HG03175 (cell line): ENCODE measurements around the gene ZNF598.
"Not testable (repeated sequence)": the region's sequence is repeated elsewhere in the genome, so short reads cannot be mapped to it uniquely, and the experiment has no call there.

Experiments
- ATAC-seq: cut with Tn5 transposase; IDR thresholded peaks from one replicate; pipeline ENCODE4 v1.9.1; 2021; ENCODE audit warnings: mild to moderate bottlenecking, moderate library complexity; ENCODE audit not compliant: unreplicated experiment

ZNF598 gene

GRCh38 chr16:1977875-1978268 lies 31.7 kb downstream of the ZNF598 start:
- no peak for ATAC-seq

GRCh38 chr16:1976951-1977874 lies 32.4 kb downstream of the ZNF598 start:
- ATAC-seq, result no peak

DNA sequence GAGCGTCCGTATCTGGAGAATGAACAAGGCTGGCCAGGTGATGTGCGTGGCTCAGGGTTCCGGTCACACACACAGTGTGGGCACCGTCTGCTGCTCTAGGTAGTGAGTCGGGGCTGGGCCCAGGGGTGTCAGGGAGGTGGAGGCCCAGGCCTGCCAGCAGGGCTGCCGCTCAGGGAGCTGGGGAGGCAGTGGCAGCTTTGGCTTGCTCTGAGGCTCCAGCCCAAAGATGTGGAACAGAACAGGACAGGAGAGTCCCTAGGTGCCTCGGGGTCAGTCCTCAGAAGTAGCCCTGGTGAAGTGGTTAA lies 33.5 kb downstream of the ZNF598 start:
- no peak for ATAC-seq

DNA sequence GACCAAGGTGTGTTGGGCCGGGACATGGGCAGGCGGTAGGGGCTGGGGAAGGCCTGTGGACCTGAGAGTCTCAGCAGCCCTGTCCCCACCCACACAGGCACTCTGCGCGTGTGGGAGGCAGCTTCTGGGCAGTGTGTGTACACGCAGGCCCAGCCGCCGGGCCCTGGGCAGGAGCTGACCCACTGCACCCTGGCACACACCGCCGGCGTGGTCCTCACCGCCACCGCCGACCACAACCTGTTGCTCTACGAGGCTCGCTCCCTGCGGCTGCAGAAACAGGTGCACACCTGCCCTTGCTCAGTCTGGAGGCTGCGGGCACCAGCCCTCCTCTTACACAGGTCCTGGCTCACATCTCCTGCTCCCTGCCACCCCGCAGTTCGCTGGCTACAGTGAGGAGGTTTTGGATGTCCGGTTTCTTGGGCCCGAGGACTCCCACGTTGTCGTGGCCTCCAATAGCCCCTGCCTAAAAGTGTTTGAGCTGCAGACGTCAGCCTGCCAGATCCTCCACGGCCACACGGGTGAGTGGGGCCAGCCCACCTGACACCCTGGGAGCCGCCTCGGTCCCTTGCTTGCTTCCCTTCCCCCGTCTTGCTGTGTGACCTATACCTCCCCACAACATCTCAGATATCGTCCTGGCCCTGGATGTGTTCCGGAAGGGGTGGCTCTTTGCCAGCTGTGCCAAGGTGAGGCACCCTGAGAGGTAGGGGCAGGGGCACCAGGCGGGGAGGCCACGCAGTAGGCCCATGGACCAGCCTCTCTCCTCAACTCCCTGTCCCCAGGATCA lies 34.0 kb downstream of the ZNF598 start:
- no peak for ATAC-seq

DNA sequence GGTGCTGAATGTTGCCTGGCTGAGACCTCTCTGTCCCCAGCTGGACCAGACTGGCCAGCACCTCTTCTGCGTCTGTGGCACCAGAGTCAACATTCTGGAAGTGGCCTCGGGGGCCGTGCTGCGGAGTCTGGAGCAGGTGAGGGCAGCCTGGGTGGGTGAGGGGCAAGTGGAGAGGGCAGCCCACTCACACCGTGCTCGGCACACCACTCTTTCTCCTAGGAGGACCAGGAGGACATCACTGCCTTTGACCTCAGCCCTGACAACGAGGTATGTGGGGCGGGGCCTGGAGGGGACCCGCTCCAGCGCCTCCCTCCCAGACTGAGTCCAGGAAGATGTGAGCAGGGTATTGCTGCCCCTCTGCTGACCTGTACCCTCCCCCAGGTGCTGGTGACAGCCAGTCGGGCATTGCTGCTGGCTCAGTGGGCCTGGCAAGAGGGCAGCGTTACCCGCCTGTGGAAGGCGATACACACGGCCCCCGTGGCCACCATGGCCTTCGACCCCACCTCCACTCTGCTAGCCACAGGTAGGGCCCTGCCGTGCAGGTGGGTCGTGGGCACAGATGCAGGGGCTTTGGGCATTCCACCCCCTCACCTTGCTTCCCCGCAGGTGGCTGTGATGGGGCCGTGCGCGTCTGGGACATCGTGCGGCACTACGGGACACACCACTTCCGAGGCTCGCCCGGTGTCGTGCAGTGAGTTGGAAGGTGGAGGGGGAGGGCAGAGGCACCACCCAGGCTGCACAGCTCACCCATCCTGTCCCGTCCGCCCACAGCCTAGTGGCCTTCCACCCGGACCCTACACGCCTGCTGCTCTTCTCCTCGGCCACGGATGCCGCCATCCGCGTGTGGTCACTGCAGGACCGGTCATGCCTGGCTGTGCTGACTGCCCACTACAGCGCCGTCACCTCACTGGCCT lies 35.2 kb downstream of the ZNF598 start:
- ATAC-seq, result no peak

GRCh38 chr16:1973461-1974156 lies 36.0 kb downstream of the ZNF598 start:
- no peak for ATAC-seq

- no peak for ATAC-seq
These were observed 37.1 kb downstream of the ZNF598 start for GRCh38 chr16:1972490-1972877.

GRCh38 chr16:1971796-1972489 lies 37.7 kb downstream of the ZNF598 start, which contains the start of gene TBL3:
Gene TBL3 (plus strand): TSS chr16:1972053. CDS start chr16:1972165, 112 bp downstream.
- ATAC-seq, result peak; percentile 86

DNA sequence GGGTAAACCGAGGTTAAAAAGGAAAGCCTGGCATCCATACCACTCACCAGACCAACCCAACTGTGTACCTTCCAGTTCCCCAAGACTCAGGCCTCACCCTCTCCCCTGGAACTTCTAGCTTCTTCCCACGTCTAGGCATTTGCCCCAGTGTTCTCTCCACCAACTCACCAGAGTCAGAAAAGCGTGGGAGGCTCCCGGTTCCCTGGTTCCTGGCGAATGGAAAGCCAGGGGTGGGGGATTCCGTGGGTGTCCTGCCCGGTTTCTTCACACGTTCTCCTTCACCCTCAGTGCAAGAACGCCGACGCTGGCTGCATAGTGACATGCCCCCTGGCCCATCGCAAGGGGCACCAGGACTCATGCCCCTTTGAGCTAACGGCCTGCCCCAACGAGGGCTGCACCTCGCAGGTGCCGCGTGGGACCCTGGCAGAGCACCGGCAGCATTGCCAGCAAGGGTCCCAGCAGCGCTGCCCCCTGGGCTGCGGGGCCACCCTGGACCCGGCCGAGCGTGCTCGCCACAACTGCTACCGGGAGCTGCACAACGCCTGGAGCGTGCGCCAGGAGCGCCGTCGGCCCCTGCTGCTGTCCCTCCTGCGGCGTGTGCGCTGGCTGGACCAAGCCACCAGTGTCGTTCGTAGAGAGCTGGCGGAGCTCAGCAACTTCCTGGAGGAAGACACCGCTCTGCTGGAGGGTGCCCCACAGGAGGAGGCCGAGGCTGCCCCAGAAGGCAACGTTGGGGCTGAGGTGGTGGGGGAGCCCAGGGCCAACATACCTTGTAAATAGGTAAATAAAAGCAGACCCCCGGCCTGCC lies 41.3 kb downstream of the ZNF598 start:
- ATAC-seq, result no peak

DNA sequence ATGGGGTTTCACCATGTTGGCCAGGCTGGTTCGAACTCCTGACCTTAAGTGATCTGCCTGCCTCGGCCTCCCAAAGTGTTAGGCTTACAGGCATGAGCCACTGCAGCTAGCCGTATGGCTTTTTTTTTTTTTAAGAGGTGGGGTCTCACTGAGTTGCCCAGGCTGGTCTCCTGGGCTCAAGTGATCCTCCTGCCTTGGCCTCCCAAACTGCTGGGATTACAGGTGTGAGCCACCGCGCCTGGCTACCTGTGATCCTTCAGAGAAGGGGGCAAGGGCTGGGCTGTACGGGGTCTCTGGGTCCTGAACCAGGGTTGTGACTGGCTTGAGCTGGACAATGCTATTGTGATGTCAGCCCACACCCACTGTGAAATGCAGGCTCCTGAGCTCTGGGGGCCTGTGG lies 43.2 kb downstream of the ZNF598 start, which contains the start of gene RNF151:
Gene RNF151 (plus strand): TSS at position 397 of the 400 bp plus-strand sequence. CDS start 26 bp downstream, outside the sequence.
- ATAC-seq, result no peak

- ATAC-seq, result no peak
These were observed 44.1 kb downstream of the ZNF598 start for GRCh38 chr16:1965396-1966001.

DNA sequence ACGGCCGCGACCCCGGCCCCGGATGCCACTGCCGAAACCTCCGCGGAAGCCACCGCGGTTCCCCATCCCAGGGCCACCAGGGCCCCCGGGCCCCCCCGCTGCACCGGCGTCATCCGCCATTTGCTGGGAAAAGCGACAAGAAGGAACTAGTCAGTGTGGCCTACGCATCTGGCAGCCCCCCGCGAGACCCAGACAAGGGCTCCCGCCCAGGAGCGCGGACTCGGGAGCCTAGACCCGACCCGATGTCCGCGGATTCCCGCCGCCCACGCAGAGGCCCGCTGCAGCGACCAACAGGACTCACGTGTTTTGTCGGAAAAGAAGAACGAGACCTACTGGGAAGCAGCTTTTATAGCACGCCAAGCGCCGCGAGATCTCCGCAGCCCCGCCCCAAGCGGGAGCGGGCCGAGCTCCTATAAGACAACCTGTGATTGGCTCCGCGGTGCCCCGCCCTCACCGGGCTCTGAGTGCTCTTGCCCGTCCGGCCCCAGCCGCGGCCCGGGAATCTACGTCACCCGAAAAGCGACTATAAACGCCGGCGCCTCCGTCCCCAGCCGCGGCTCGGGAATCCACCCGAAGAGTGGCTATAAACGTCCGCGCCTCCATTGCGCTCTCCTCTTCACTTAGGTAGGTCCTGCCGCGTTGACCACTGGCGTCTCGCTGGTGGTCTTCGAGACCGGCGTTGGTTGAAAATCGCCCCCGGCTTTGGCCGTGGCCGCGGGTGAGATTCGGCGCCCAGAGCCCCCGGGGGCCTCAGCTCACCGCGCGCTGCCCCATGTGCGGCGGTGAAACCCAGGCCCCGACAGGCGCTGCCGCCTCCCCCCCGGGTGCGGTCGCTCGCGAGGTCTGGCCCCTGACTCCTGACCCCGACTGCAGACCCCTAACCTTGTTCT lies 44.9 kb downstream of the ZNF598 start, which contains the start of gene RPS2:
Gene RPS2 (minus strand): TSS at position 321 of the 890 bp plus-strand sequence. CDS start 201 bp downstream, at position 120.
- ATAC-seq, result peak; percentile 90

GRCh38 chr16:1963806-1964505 lies 45.7 kb downstream of the ZNF598 start:
- ATAC-seq, result peak; percentile 5

DNA sequence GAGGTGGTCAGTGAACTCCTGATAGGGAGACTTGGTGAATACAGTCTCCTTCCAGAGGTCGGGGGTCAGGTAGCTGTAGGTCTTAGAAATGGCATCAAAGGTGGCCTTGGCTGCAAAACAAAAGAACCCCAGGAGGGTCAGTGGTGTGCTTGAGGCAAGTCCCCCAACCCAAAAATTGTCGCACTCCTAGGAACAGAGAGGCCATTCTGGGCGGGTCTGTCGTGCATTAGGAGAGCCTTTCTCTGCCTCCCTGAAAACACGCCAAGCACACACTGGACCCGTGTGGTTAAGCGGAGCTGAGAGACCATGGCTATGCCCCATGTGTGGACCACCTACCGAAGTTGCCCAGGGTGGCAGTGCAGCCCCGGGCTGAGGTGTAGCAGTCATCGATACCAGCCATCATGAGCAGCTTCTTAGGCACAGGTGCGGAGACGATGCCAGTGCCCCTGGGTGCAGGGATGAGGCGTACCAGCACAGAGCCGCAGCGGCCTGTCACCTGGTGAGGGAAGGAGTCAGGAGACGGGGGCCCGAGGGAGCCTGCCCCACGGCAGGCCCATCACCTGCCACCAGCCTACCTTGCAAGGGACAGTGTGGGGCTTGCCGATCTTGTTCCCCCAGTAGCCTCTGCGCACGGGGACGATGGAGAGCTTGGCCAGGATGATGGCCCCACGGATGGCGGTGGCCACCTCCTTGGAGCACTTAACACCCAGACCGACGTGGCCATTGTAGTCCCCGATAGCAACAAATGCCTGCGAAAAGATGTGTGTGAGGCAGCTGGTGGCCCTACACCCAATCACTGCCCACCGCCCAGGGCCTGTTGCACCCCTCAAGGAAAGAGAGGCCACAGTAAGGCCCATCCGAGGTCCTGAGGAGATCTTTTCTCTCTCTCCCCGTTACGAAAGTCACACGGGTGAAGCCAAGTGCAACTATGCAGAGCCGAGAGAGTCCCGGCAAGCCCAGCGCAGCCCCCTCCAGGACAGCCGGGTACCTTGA lies 47.2 kb downstream of the ZNF598 start:
- ATAC-seq, result not testable (repeated sequence)

DNA sequence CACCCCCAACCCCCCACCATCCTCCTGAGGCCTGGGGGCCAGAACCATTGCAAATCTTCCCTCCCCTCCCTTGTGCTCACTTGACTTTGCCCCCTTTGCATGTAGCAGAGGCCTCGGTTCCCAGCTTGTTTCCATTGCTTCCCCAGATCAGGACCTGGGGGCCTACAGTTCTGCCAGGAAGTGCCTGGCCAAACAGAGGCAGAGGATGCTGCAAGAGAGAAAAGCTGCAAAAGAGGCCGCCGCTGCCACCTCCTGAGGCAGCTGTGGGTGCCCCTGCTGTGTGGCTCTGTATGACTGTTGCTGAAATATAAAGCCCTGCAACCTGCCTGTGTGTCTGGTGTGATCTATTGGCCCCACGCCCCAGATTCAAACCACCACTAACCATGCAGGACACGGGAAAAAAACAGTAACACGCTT lies 48.0 kb downstream of the ZNF598 start:
- no peak for ATAC-seq
